COLO829 (cell line): Measurements from ENCODE around the gene SLC2A4RG.

ENCODE experiments used
- DNase-seq: peaks from one replicate; pipeline ENCODE4 v3.0.0; 2012; ENCODE audit warnings: low spot score

The SLC2A4RG gene

DNA sequence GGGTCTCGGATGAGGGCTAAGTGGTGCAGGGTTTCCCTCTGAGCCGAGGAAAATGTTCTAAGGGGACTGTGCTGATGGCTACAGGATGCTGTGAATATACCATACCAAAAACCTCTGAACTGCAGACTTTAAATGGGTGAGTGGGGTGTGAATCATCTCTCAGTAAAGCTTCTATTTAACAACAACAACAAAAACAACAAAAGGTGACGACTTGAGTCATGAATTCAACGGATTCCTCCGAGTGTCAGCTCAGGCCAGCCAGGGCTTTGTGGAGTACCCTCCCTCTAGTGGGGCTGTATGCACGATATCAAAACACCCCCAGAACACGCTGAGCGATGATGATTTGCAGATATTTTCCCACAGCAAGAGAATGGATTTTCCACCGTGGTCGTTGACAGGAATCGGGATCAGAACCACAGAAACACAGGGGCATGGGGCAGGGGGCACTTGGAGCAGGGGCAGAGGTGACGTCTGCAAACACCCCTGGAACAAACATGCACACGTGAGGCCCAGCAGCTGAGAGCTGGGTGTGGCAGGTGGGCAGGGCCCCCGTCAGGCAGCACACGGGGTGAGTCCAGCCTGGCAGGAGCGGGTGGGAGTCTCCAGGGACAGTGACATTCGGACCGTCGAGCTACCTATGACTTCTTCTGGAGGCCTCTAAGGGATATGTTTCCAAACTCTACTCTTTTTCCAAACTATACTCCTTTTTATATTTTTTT is 38.6 kb downstream of the SLC2A4RG start:
- DNase-seq = no peak

DNA sequence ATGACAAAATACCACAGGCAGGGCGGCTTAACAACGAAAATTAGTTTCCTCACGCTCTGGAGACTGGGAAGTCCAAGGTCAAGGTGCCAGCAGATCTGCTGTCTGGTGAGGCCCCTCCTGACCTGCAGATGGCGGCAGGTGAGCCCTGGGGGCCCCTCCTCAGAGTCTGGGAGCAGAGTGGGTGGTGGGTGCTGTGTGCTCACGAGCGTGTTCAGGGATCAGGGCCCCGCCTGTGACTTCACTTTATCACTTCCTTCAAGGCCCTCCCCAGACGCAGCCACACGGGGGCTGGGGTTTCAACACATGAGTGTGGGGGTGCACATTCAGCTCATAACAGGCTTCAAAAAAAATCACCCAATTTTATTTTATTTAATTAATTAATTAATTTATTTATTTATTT is 39.3 kb downstream of the SLC2A4RG start:
- no peak for DNase-seq

DNA sequence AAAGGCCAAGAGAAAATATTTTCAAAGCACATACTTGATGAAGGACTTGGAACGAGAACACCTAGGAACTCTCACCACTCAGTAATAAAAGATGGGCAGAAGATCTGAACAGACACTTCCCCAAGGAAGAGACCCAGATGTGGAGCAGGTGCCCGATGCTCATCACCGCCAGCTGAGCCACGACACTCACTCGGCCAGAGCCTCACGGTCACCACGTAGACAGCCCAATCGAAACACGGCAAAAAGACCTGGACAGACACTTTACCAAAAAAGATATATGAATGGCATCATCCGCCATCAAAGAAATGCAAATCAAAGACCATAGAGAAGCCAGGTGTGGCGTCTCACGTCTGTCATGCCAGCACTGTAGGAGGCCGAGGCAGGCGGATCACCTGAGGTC is 41.6 kb downstream of the SLC2A4RG start:
- no peak for DNase-seq

DNA sequence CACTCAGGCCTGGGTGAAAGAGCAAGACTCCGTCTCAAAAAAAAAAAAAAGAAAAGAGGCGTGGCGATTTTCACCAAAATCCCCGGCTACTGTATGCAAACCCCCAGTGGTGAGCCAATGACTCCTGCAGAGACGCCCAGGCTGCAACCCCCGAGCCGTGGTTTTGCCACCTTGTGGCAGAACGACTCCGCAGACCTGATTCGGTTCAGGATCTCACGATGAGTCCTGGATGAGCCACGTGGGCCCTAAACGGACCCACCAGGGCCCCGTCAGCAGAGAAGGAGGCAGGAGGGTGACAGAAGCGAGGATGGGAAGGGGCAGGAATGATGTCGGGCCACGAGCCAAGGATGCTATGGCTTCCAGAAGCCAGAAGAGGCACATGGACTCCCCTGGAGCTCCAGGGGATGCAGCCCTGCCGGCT is 42.5 kb downstream of the SLC2A4RG start:
- DNase-seq = no peak

DNA sequence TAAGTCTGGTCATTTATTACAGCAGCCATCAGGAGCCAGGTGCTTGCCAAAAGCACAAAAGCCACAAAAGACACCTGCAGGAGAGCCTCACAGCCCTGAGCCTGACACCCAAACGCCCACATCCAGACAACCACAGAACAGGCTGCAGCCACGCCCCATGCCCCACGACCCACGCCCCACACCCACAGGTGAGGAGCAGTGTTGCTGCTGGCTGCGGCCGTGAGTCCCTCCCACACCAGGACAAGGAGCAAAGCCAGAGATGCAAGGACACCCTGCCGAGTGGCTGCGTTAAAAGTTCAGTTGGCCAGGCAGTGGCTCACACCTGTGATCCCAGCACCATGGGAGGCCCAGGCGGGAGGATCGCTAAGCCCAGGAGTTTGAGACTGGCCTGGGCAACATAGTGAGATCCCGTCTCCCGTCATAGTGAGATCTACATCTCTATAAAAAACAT is 43.0 kb downstream of the SLC2A4RG start:
- DNase-seq = no peak

DNA sequence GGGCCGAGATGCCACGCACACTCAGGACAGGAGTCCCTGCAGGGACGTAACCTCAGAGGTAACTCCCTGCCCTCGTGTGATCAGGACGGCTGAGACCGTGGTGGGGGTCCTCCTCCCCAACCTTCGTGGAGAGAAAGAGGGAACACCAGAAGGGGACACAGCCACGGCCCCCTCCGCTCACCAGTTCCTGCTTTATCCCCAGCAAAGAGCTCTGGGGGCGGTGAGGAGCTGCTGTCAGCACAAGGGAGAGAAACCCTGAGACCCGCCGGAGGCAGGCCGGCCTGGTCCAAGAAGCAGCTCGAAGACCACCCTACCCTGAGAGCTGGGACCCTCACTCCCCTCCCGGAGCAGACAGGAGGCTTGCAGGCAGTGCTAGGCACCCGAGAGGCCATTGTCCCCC is 44.4 kb downstream of the SLC2A4RG start:
- no peak for DNase-seq

DNA sequence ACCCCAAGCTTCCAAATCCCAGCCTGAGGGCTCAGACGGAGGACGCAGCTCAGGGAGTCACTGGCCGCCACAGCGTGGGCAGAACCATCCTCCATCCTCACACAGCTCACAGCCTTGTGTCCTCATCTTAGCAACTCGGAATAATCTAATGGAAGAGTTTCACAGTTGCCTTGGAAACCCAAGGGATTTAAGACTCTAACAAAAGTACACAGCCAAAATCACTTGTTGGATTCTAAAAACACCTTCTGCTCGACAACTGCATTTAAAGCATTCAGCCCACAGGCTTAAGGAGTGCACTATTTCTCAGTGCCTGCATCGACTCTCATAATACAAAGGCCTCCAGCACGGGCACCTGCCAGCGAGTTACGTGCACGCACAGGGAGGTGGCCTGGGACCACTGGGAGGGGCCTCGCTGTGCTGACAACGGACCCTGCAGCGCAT is 46.1 kb downstream of the SLC2A4RG start:
- no peak for DNase-seq

DNA sequence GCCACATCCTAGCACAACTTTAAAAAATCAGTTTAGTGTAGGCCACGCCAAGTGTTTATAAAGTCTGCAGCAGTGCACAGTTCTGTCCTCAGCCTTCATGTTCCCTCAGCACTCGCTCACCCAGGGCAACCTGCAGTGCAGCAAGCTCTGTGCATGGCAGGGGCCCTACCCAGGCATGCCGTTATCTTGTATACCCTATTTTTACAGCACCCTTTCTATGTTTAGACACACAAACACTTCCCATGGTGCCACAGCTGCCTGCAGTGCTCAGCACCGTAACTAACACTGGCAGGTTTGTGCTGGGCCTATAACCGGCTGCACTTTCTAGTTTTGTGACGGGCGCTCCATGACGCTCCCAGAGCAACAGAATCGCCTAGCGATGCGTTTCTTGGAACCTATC is 47.7 kb downstream of the SLC2A4RG start:
- no peak for DNase-seq

DNA sequence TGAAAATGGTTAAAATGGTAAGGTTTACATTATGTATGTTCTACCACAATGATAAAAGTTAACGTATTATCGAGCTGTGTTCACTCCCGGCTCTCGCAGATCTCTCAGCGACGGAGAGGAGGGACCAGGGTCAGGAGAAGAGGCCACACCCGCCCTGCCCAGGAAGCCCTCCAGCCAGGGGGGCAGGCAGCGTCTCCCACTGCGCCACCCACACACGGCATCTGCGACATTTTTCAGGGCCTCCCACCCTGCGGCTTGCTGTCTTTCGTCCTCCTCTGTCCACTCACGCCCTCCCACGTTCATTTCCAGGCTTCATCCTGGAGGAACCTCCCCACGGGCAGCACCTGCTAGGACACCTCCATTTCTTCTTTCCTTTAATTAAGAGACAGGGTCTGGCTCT is 48.2 kb downstream of the SLC2A4RG start:
- DNase-seq = no peak

DNA sequence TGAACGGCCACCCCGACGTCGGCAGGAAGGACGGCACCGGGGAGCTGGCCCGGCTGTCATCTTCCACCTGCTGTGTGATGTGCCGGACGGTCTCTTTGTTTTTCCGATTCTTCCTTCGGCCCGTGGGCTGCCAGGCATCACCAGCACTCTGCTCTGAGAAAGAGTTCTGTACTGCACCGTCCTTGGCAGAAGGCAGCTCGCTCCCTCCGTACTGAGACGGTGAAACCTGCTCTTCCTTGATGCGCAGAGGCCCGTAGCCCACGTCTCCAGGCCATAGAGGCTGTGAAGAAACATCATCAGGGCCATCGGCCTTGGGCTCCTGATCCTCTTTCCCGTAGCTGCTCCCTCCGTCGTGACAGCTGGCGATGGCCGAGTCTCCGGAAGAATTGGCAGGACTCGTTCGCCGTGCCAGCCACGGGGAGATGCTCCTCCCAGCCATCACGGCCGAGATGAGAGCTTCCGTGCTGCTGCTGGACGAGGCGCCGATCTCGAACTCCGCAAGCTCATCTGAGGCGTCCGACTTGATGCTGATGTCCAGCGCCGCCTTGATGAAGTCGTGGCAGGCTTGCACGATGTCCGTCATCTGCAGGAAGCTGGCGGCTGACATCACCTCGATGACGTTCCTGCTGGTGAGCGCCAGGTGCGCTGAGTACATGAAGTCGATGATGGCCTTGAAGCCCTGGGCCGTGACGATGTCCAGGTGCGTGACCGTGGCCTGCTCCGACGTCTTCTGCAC is 50.4 kb downstream of the SLC2A4RG start:
- DNase-seq = no peak

DNA sequence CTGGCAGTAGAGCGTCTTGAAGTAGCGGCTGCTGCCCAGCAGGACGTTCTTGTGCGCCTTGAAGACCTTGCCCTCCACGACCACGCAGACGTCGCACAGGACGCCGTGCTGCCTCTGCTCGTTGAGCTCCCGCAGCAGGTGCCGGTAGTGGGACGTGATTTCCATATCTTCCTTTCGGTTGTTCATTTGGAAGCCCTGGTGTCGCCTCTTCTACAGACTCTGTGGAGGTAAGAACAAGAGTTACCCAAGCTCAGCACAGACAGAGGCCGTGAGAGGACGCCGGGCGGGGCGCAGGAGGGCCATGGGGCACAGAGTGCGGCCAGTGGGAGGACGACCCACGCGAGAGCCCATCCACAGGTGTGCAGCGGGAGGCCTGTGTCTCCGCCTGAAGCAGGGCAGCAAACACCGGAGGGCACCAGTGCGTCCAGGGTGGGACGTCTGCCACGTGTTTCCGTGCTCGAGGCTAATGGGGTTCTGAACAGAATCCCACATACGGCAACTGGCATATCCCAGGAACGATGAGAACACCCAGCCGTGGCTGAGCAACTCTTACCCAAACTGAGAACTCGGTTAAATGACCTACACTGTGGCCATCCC is 51.1 kb downstream of the SLC2A4RG start:
- no peak for DNase-seq

DNA sequence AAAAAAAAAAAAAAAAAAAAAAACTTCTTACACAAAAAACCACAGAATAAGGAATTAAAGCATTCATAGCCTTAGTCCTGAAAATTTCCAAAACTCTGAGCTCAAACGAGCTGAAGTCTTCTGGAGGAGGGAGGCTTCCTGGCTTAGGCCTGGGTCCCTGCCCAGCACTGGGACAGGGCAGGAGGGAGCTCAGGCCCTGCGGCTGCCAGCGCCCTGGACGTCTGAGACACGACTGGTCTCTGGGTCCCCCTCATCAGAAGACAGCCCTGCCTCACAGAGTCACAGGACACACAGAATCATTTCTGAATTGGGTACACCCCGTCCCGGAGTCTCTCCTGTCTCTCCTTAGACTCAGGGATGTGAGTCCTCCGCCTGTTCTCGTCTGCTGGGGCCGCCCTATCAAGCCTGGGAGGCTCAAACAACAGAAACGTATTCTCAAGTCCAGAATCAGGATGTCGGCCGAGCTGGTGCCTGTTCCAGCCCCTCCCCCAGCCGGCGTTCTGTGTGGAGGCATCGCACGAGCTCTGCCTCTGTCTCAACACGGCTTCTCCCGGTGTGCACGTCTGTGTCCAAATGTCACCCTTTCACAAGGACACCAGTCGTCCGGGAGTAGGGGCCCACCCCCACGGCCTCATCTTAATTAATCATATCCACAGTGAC is 52.1 kb downstream of the SLC2A4RG start:
- DNase-seq = no peak

DNA sequence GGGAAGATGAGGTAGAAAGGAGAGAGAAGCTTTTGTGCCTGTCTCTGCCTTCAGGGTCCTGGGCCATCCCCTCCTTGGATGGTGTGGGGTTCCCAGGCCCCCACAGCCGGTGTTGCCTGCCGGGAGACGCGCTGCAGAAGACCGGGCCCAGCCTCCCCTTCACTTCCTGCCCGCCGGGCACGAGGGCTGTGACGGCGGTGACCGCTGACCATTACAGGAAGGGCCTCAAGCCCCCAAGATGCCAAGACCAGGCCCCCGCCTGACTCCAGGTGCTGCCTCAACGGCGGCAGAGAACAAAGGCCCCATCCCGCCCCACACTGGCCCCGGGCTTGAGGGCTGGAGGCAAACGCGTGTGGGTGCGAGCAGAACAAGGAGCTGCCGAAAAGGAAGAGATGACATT is 53.3 kb downstream of the SLC2A4RG start:
- no peak for DNase-seq
